GM12878 (cell line): Measurements from ENCODE around the gene ENOX1. TPM values are rescaled to one million over a fixed set of nuclear protein-coding genes. Genes with fewer than 3 reads are reported as not detected.

ENCODE experiments used
- ATAC-seq: fragments of 200-7000 bp; cut with Tn5 transposase; 3 replicates; pipeline ENCODE4 v1.9.1; 2020; ENCODE audit warnings: mild to moderate bottlenecking, moderate library complexity
- BruUV-seq: library from RNA; stranded (reverse); fragments of 400-500 nt; replicated peaks from 2 replicates; lab custom pipeline; 2021; lab: Mats Ljungman, UMichigan
- CTCF ChIA-PET: fragments of 300-600 bp; sonication (Branson Sonifier 250); formaldehyde crosslinking; extraction: SDS; loops from one replicate; lab custom pipeline; 2021; ENCODE audit warnings: inconsistent platforms; lab: Yijun Ruan, JAX
- POLR2A ChIA-PET: fragments of 350-600 bp; formaldehyde crosslinking; extraction: SDS; loops from one replicate; lab custom pipeline; 2021; ENCODE audit warnings: inconsistent platforms; lab: Charles Lee
- RAD21 ChIA-PET: fragments of 300-600 bp; sonication (Branson Sonifier 250); formaldehyde crosslinking; loops from one replicate; lab custom pipeline; 2023; ENCODE audit warnings: antibody characterized with exemption; ENCODE audit not compliant: unreplicated experiment; lab: Charles Lee
- SMC1A ChIA-PET: fragments of 300-600 bp; sonication (Branson Sonifier 250); formaldehyde crosslinking; loops from one replicate; lab custom pipeline; 2023; ENCODE audit not compliant: unreplicated experiment, uncharacterized antibody; lab: Charles Lee
- DNase-seq: peaks from one replicate; pipeline ENCODE4 v3.0.0-alpha.2; 2011; ENCODE audit warnings: low read depth, low spot score
- FAIRE-seq: peaks from 3 replicates; lab custom pipeline; 2011; peaks lifted over from hg19 to GRCh38; lab: Jason Lieb, UNC
- H2AFZ ChIP-seq: 2 replicates; pipeline ENCODE4 v1.6.0; 2011; ENCODE audit warnings: low read depth, low read length, control low read depth; ENCODE audit not compliant: control insufficient read depth
- H3K27ac ChIP-seq: 2 replicates; pipeline ENCODE4 v1.5.1; 2011; ENCODE audit warnings: control low read depth; ENCODE audit not compliant: control insufficient read depth, insufficient read depth
- H3K27me3 ChIP-seq, 2 experiments: replicated peaks in 1 of 2; 2 replicates each; pipeline versions ENCODE4 v1.6.0 to v1.6.1; 2011; ENCODE audit warnings: low read length in 1 of 2; ENCODE audit not compliant: control insufficient read depth in 2 of 2, insufficient read depth in 2 of 2
- H3K36me3 ChIP-seq, 2 experiments: 2 replicates each; pipeline ENCODE4 v1.5.1; 2011; ENCODE audit warnings: low read length in 1 of 2; ENCODE audit not compliant: control insufficient read depth in 2 of 2, insufficient read depth in 2 of 2
- H3K4me1 ChIP-seq: 2 replicates; pipeline ENCODE4 v1.6.1; 2011; ENCODE audit warnings: mild to moderate bottlenecking, low read length, moderate library complexity, mixed read lengths; ENCODE audit not compliant: control insufficient read depth, insufficient read depth
- H3K4me2 ChIP-seq: 2 replicates; pipeline ENCODE4 v1.6.0; 2011; ENCODE audit warnings: control low read depth; ENCODE audit not compliant: control insufficient read depth, insufficient read depth
- H3K4me3 ChIP-seq: fragments of 200-600 bp; sonication (generic); 2 replicates; pipeline ENCODE4 v1.5.1; 2016
- H3K79me2 ChIP-seq: 2 replicates; pipeline ENCODE4 v1.6.0; 2011; ENCODE audit warnings: low read length; ENCODE audit not compliant: control insufficient read depth, insufficient read depth
- H3K9ac ChIP-seq: 2 replicates; pipeline ENCODE4 v1.8.0; 2011; ENCODE audit warnings: low read length, control low read depth, mixed read lengths; ENCODE audit not compliant: control insufficient read depth, insufficient read depth
- H3K9me3 ChIP-seq: replicated peaks from 3 replicates; pipeline ENCODE4 v1.5.1; 2011; ENCODE audit warnings: mild to moderate bottlenecking, low read length; ENCODE audit not compliant: control insufficient read depth, insufficient read depth
- H4K20me1 ChIP-seq: 2 replicates; pipeline ENCODE4 v1.6.0; 2011; ENCODE audit not compliant: control insufficient read depth, insufficient read depth
- CBX5 ChIP-seq: sonication (generic); IDR thresholded peaks from 2 replicates; pipeline ENCODE4 v1.6.1; 2016; ENCODE audit warnings: low read depth, moderate library complexity, mild to moderate bottlenecking, inconsistent platforms
- CHD2 ChIP-seq: IDR thresholded peaks from 2 replicates; pipeline ENCODE4 v1.6.1; 2011; ENCODE audit warnings: low read depth, low read length, improper control_type of control experiment, borderline replicate concordance
- CREM ChIP-seq: IDR thresholded peaks from 2 replicates; pipeline ENCODE4 v1.6.1; 2014; ENCODE audit warnings: antibody characterized with exemption, low read depth
- EED ChIP-seq: sonication (generic); IDR thresholded peaks from 2 replicates; pipeline ENCODE4 v1.6.1; 2016; ENCODE audit warnings: antibody characterized with exemption, low read depth
- FOS ChIP-seq: IDR thresholded peaks from 3 replicates; pipeline ENCODE4 v1.6.1; 2011; ENCODE audit warnings: borderline replicate concordance; ENCODE audit not compliant: insufficient read length; ENCODE audit errors: extremely low read depth
- GATAD2B ChIP-seq: fragments of 450-650 bp; conservative IDR thresholded peaks from 2 replicates; pipeline ENCODE4 v1.6.1; 2017; ENCODE audit warnings: low read depth, mild to moderate bottlenecking, moderate library complexity
- LARP7 ChIP-seq: fragments of 450-650 bp; IDR thresholded peaks from 2 replicates; pipeline ENCODE4 v1.6.1; 2017; ENCODE audit warnings: mild to moderate bottlenecking
- MTA3 ChIP-seq: IDR thresholded peaks from 2 replicates; pipeline ENCODE4 v1.6.1; 2012; ENCODE audit warnings: low read length, inconsistent platforms, borderline replicate concordance
- NRF1 ChIP-seq: conservative IDR thresholded peaks from 2 replicates; pipeline ENCODE4 v1.6.1; 2011; ENCODE audit warnings: mild to moderate bottlenecking, low read depth, low read length, improper control_type of control experiment
- PRDM15 ChIP-seq: fragments of 450-650 bp; formaldehyde crosslinking; IDR thresholded peaks from 2 replicates; pipeline ENCODE4 v1.4.0; 2020; ENCODE audit warnings: mild to moderate bottlenecking, moderate library complexity
- SIX5 ChIP-seq: IDR thresholded peaks from 2 replicates; pipeline ENCODE4 v1.6.1; 2011; ENCODE audit warnings: mild to moderate bottlenecking, low read depth, low read length, moderate library complexity; ENCODE audit not compliant: severe bottlenecking
- SPI1 ChIP-seq: IDR thresholded peaks from 2 replicates; pipeline ENCODE4 v1.6.1; 2011; ENCODE audit warnings: low read depth, mild to moderate bottlenecking, low read length, moderate library complexity, borderline replicate concordance; ENCODE audit not compliant: insufficient read depth
- STAT3 ChIP-seq: IDR thresholded peaks from 2 replicates; pipeline ENCODE4 v1.6.1; 2011; ENCODE audit warnings: low read depth, low read length, improper control_type of control experiment
- WGBS: methylation state at CpG from one replicate; pipeline ENCODE4 v1.1.6; 2016; ENCODE audit warnings: low lambda C conversion rate; ENCODE audit not compliant: insufficient replicate concordance, insufficient coverage; ENCODE audit errors: missing lambda C conversion rate; 5-methylcytosine and 5-hydroxymethylcytosine counted together
- in situ Hi-C: fragments of 300-500 bp; cut with MboI; formaldehyde crosslinking; loops from 9 replicates; pipeline ENCODE4 v1.14.3; 2018; ENCODE audit warnings: mixed read lengths
- intact Hi-C: fragments of 100-400 bp; cut with micrococcal nuclease; formaldehyde crosslinking; loops from one replicate; pipeline ENCODE4 v1.14.2; 2022; ENCODE audit not compliant: unreplicated experiment
- polyA plus RNA-seq, 11 experiments: library from polyadenylated mRNA; depleted of rRNA in 4 of 11; unstranded in 6 of 11; stranded (reverse) in 5 of 11; fragments of >200 nt; fragmentation: Nextera tagmentation in 4 of 11; fragmentation: Illumina TruSeq in 1 of 11; extraction: Ambion mirVana in 4 of 11; extraction: Trizol in 1 of 11; gene quantifications; 1 replicate in 1 of 11; 2 replicates in 10 of 11; pipeline versions ENCODE4 v1.2.1 to v1.2.3, GENCODE V29; 2011 to 2016; ENCODE audit warnings: inconsistent platforms in 2 of 11, missing spikeins in 2 of 11, low read depth in 1 of 11
- total RNA-seq, 4 experiments: library from RNA; depleted of rRNA in 3 of 4; stranded (reverse); fragments of >200 nt in 3 of 4; fragmentation: Illumina TruSeq in 1 of 4; extraction: Trizol in 1 of 4; gene quantifications; 2 replicates each; pipeline versions ENCODE4 v1.2.1 to v1.2.3, GENCODE V29; 2013 to 2021
- TF ChIP-seq, protein P1 (sequence below): fragments of 150-350 bp; IDR thresholded peaks from 2 replicates; pipeline ENCODE4 v1.6.1; 2014; ENCODE audit warnings: mild to moderate bottlenecking, low read depth, low read length
- TF ChIP-seq, protein P2 (sequence below): IDR thresholded peaks from 2 replicates; pipeline ENCODE4 v1.6.1; 2012; ENCODE audit warnings: improper control_type of control experiment, low read depth, low read length; ENCODE audit not compliant: insufficient replicate concordance

ENOX1 gene
- total and polyA plus RNA-seq, 10 of the 15 experiments (the other 5 are each of a cell fraction or from before 2014, with no cell fraction given), result 0.11 to 0.26 (median 0.15) TPM

DNA sequence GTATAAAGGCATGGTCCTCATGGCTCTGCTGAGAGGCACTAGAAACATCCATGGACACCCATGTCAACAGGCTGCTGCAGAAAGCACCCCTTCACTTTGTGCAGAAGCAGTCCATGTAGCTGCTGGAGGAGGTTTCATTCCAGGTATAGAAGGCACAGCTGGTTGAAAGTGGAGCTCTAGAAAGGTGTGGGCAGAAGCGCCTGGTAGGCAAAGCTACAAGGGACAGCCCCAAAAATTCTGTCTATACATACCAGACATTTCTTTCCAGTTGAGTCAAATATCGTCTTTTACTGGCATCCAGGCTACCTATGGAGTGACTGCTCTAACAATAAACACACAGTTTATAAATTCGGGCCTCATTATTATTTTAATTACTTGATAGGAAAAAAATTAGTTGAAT lies 129.3 kb downstream of the ENOX1 start:
- POLR2A ChIA-PET, result no interaction called here
- RAD21 ChIA-PET, result no interaction called here
- H3K9ac ChIP-seq, result no peak overlapping the region
- H2AFZ ChIP-seq, result no peak overlapping the region
- no peaks in the 10 kb centered on the region for H3K36me3 ChIP-seq
- H3K27me3 ChIP-seq, result 0 out of 4 replicates have a peak, but pooled peaks cover 0 to 3% of the 10 kb centered on the region in 2 experiments
- H4K20me1 ChIP-seq, result no peaks in the 10 kb centered on the region
- SMC1A ChIA-PET, result interaction anchor here (0.7 kb wide), 1 partner anchor 19 kb away, joined by 3 read pairs; no protein-coding TSS in a partner anchor
- intact Hi-C loops (no loop called here), in situ Hi-C loops (no loop called here)
- DNase-seq (no peak), ATAC-seq (no peak), FAIRE-seq (no peak)
- WGBS, result 28% methylated on average over 3 of the region's 3 CpGs
- H3K79me2 ChIP-seq, result no peaks in the 10 kb centered on the region
- no peak overlapping the region for H3K4me2 ChIP-seq
- no TSS peak for BruUV-seq
- H3K4me3 ChIP-seq, result no peak overlapping the region
- no peaks in the 10 kb centered on the region for H3K4me1 ChIP-seq
- H3K9me3 ChIP-seq, result no peaks in the 10 kb centered on the region
- no peak overlapping the region for H3K27ac ChIP-seq
- TF ChIP-seq CHD2 (no peak), CREM (no peak), EED (no peak), NRF1 (no peak), PRDM15 (no peak), STAT3 (no peak), SIX5 (no peak), LARP7 (no peak), CBX5 (no peak), MTA3 (no peak), SPI1 (no peak), GATAD2B (no peak), FOS (no peak)
- TF ChIP-seq, protein P1, sequence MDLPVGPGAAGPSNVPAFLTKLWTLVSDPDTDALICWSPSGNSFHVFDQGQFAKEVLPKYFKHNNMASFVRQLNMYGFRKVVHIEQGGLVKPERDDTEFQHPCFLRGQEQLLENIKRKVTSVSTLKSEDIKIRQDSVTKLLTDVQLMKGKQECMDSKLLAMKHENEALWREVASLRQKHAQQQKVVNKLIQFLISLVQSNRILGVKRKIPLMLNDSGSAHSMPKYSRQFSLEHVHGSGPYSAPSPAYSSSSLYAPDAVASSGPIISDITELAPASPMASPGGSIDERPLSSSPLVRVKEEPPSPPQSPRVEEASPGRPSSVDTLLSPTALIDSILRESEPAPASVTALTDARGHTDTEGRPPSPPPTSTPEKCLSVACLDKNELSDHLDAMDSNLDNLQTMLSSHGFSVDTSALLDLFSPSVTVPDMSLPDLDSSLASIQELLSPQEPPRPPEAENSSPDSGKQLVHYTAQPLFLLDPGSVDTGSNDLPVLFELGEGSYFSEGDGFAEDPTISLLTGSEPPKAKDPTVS, result no peak
- TF ChIP-seq, protein P2, sequence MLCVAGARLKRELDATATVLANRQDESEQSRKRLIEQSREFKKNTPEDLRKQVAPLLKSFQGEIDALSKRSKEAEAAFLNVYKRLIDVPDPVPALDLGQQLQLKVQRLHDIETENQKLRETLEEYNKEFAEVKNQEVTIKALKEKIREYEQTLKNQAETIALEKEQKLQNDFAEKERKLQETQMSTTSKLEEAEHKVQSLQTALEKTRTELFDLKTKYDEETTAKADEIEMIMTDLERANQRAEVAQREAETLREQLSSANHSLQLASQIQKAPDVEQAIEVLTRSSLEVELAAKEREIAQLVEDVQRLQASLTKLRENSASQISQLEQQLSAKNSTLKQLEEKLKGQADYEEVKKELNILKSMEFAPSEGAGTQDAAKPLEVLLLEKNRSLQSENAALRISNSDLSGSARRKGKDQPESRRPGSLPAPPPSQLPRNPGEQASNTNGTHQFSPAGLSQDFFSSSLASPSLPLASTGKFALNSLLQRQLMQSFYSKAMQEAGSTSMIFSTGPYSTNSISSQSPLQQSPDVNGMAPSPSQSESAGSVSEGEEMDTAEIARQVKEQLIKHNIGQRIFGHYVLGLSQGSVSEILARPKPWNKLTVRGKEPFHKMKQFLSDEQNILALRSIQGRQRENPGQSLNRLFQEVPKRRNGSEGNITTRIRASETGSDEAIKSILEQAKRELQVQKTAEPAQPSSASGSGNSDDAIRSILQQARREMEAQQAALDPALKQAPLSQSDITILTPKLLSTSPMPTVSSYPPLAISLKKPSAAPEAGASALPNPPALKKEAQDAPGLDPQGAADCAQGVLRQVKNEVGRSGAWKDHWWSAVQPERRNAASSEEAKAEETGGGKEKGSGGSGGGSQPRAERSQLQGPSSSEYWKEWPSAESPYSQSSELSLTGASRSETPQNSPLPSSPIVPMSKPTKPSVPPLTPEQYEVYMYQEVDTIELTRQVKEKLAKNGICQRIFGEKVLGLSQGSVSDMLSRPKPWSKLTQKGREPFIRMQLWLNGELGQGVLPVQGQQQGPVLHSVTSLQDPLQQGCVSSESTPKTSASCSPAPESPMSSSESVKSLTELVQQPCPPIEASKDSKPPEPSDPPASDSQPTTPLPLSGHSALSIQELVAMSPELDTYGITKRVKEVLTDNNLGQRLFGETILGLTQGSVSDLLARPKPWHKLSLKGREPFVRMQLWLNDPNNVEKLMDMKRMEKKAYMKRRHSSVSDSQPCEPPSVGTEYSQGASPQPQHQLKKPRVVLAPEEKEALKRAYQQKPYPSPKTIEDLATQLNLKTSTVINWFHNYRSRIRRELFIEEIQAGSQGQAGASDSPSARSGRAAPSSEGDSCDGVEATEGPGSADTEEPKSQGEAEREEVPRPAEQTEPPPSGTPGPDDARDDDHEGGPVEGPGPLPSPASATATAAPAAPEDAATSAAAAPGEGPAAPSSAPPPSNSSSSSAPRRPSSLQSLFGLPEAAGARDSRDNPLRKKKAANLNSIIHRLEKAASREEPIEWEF, result no peak
- TF ChIP-seq, all 136 proteins: peak for 0
- CTCF ChIA-PET, result interaction anchor here (0.6 to 1.0 kb wide), 2 partner anchors 10 to 1212 kb away, joined by 3 read pairs; no protein-coding TSS in a partner anchor
